Stomach (tissue), 9 donors: ENCODE results near the gene WDR7. TPM values are rescaled to one million over a fixed set of nuclear protein-coding genes. Genes with fewer than 3 reads are reported as not detected.

Experiments
- DNase-seq, 2 donors: peaks; one replicate each; pipeline versions ENCODE4 v3.0.0 to v3.0.0-alpha.2; 2013 to 2019
- H3K27ac ChIP-seq, 5 donors: fragments of 200-600 bp in 4 of 5; sonication (generic) in 4 of 5; one replicate each; pipeline ENCODE4 v1.5.1; 2013 to 2019; ENCODE audit warnings: mild to moderate bottlenecking in 1 of 5, moderate library complexity in 1 of 5
- H3K27me3 ChIP-seq, 3 donors: fragments of 200-600 bp; sonication (generic); one replicate each; pipeline ENCODE4 v1.5.1; 2017 to 2019; ENCODE audit warnings: mixed run types in 1 of 3
- H3K36me3 ChIP-seq, 4 donors: fragments of 200-600 bp; sonication (generic); 1 replicate in 3 of 4; 2 replicates in 1 of 4; pipeline ENCODE4 v1.5.1; 2016 to 2019
- H3K4me1 ChIP-seq, 4 donors: fragments of 200-600 bp; sonication (generic); one replicate each; pipeline ENCODE4 v1.5.1; 2016 to 2019
- H3K4me3 ChIP-seq, 4 donors: fragments of 200-600 bp; sonication (generic) in 3 of 4; one replicate each; pipeline ENCODE4 v1.5.1; 2016 to 2019; ENCODE audit warnings: mild to moderate bottlenecking in 1 of 4
- H3K9me3 ChIP-seq, 4 donors: fragments of 200-600 bp; sonication (generic); one replicate each; pipeline ENCODE4 v1.5.1; 2016 to 2019
- EP300 ChIP-seq: sonication (generic); formaldehyde crosslinking; IDR thresholded peaks from one replicate; pipeline ENCODE4 v1.6.1; 2017; ENCODE audit warnings: antibody characterized with exemption
- POLR2A ChIP-seq, 4 donors: fragments of 450-650 bp; IDR thresholded peaks; one replicate each; pipeline ENCODE4 v1.6.1; 2016; ENCODE audit warnings: antibody characterized with exemption in 4 of 4, control low read depth in 2 of 4, mild to moderate bottlenecking in 1 of 4, moderate library complexity in 1 of 4
- POLR2AphosphoS5 ChIP-seq, 3 donors: sonication (generic); formaldehyde crosslinking; IDR thresholded peaks; one replicate each; pipeline ENCODE4 v1.6.1; 2016; ENCODE audit warnings: antibody characterized with exemption in 3 of 3
- WGBS, 5 donors: extraction: QIAGEN DNeasy Blood & Tissue Kit in 3 of 5; methylation state at CpG; one replicate each; pipeline versions ENCODE4 v1.1.5 to v1.1.7; 2013 to 2018; 5-methylcytosine and 5-hydroxymethylcytosine counted together
- intact Hi-C: fragments of 100-400 bp; cut with DNase I; formaldehyde crosslinking; loops from one replicate; pipeline ENCODE4 v1.15.1; 2023; ENCODE audit warnings: low total_unique reads
- polyA plus RNA-seq, 3 donors: library from polyadenylated mRNA; stranded (reverse); fragments of 200-250 nt; gene quantifications; one replicate each; pipeline ENCODE4 v1.2.3, GENCODE V29; 2013
- total RNA-seq, 5 donors: library from RNA; depleted of rRNA; stranded (reverse); fragments of >200 nt; gene quantifications; one replicate each; pipeline versions ENCODE4 v1.1.0 to v1.2.3, GENCODE V29; 2014 to 2016
- TF ChIP-seq, protein P1 (sequence below), 7 experiments: fragments of 450-650 bp in 4 of 7; fragments of 200-600 bp in 3 of 7; sonication (generic) in 3 of 7; IDR thresholded peaks; one replicate each; pipeline ENCODE4 v1.5.1; 2016 to 2019; ENCODE audit warnings: antibody characterized with exemption in 7 of 7, control low read depth in 2 of 7, mild to moderate bottlenecking in 1 of 7
- donor health status: healthy with polysubstance abuse.
- donor health status: Bipolar disorder and iron deficiency.
- donor health status: healthy.

Gene WDR7
- total and polyA plus RNA-seq, 8 donors: 1.7 to 250 (median 47.2) TPM

GRCh38 chr18:56722518-56722917, 71.4 kb downstream of the WDR7 start:
- Histone ChIP-seq H3K4me3 (no peak overlapping the region), H3K27me3 (no peaks in the 10 kb centered on the region), H3K36me3 (peaks cover 0 to 37% (median 25%) of the 10 kb centered on the region in 4 donors), H3K9me3 (no peaks in the 10 kb centered on the region), H3K27ac (no peak overlapping the region), H3K4me1 (no peaks in the 10 kb centered on the region)
- DNase-seq: no peak
- intact Hi-C loops: no loop called here
- no peak for TF ChIP-seq EP300
- no peak for TF ChIP-seq POLR2AphosphoS5 (IDR thresholded peaks at IDR 0.05)
- TF ChIP-seq, protein P1, sequence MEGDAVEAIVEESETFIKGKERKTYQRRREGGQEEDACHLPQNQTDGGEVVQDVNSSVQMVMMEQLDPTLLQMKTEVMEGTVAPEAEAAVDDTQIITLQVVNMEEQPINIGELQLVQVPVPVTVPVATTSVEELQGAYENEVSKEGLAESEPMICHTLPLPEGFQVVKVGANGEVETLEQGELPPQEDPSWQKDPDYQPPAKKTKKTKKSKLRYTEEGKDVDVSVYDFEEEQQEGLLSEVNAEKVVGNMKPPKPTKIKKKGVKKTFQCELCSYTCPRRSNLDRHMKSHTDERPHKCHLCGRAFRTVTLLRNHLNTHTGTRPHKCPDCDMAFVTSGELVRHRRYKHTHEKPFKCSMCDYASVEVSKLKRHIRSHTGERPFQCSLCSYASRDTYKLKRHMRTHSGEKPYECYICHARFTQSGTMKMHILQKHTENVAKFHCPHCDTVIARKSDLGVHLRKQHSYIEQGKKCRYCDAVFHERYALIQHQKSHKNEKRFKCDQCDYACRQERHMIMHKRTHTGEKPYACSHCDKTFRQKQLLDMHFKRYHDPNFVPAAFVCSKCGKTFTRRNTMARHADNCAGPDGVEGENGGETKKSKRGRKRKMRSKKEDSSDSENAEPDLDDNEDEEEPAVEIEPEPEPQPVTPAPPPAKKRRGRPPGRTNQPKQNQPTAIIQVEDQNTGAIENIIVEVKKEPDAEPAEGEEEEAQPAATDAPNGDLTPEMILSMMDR (IDR thresholded peaks at IDR 0.05): no peak
- TF ChIP-seq POLR2A (IDR thresholded peaks at IDR 0.05): no peak

DNA sequence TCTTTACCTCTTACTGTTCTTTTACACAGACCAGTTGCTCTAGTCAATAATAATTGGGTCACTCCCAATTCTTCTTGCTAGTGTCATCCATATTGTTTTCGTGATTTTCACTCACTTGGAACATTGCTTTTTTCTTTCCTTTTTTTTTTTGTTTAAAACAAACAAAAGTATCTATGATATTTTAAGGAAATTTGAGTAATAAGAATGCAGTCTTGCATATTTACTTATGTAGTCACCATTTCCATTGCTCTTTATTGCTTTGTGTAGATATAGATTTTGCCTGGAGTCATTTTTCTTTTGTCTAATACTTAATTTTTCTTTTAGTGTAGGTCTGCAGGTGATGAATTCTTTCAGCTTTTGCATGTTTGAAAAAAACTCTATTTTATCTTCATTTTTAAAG, 71.9 kb downstream of the WDR7 start:
- H3K4me1 ChIP-seq: no peaks in the 10 kb centered on the region
- H3K4me3 ChIP-seq: no peak overlapping the region
- TF ChIP-seq, protein P1 (IDR thresholded peaks at IDR 0.05): no peak
- TF ChIP-seq POLR2A (IDR thresholded peaks at IDR 0.05): no peak
- no peak for TF ChIP-seq POLR2AphosphoS5 (IDR thresholded peaks at IDR 0.05)
- no peak for TF ChIP-seq EP300
- no peak overlapping the region for H3K27ac ChIP-seq
- no peaks in the 10 kb centered on the region for H3K27me3 ChIP-seq
- no peaks in the 10 kb centered on the region for H3K9me3 ChIP-seq
- intact Hi-C loops: no loop called here
- WGBS, 5 donors: 96 to 100% (median 98%) methylated on average over 1 of the region's 1 CpG
- H3K36me3 ChIP-seq: peaks cover 0 to 34% (median 24%) of the 10 kb centered on the region in 4 donors
- no peak for DNase-seq

- DNase-seq: no peak
- TF ChIP-seq POLR2AphosphoS5 (IDR thresholded peaks at IDR 0.05) (no peak), EP300 (no peak), POLR2A (IDR thresholded peaks at IDR 0.05) (no peak)
- TF ChIP-seq, protein P1 (IDR thresholded peaks at IDR 0.05): no peak
- H3K27ac ChIP-seq: no peak overlapping the region
- WGBS, 5 donors: 95 to 99% (median 96%) methylated on average over 2 of the region's 2 CpGs
- H3K27me3 ChIP-seq: no peaks in the 10 kb centered on the region
- intact Hi-C loops: no loop called here
- no peak overlapping the region for H3K4me3 ChIP-seq
- H3K36me3 ChIP-seq: peaks cover 0 to 32% (median 26%) of the 10 kb centered on the region in 4 donors
- H3K4me1 ChIP-seq: peaks cover 0 to 2% (median 0%) of the 10 kb centered on the region in 4 donors
- H3K9me3 ChIP-seq: no peaks in the 10 kb centered on the region
Observed at GRCh38 chr18:56723706-56724105, 72.5 kb downstream of the WDR7 start.

DNA sequence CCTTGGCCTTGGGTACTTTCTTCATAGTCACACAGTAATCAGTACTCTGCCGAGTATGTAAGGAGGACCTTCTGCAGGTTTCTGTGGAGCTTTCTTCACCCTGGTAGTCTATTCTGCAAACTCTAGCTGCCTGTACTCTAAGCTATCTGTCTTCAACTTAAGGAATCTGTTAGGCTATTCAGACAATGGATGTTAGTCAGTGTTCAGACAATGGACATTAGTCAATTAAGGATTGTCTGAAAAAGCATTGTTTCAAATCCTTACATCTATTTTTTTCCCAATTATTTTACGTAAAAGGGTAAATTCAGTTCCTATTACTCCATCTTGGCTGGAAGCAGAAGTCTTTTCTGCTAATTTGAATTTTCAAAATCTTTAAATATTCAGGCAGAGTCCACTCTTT, 75.7 kb downstream of the WDR7 start:
- no peak for TF ChIP-seq POLR2AphosphoS5 (IDR thresholded peaks at IDR 0.05)
- TF ChIP-seq EP300: no peak
- no peak for TF ChIP-seq POLR2A (IDR thresholded peaks at IDR 0.05)
- TF ChIP-seq, protein P1 (IDR thresholded peaks at IDR 0.05): no peak
- H3K36me3 ChIP-seq: peaks cover 0 to 29% (median 25%) of the 10 kb centered on the region in 4 donors
- DNase-seq: no peak
- H3K27me3 ChIP-seq: no peaks in the 10 kb centered on the region
- WGBS, 5 donors: 86 to 95% (median 94%) methylated on average over 2 of the region's 2 CpGs
- intact Hi-C loops: no loop called here
- peaks cover 0 to 3% (median 0%) of the 10 kb centered on the region in 4 donors for H3K4me1 ChIP-seq
- no peaks in the 10 kb centered on the region for H3K9me3 ChIP-seq
- no peak overlapping the region for H3K27ac ChIP-seq
- H3K4me3 ChIP-seq: no peak overlapping the region
